Measurements from ENCODE around the gene THAP7.
"Not testable (repeated sequence)": the region's sequence is repeated elsewhere in the genome, so short reads cannot be mapped to it uniquely, and the experiment has no call there.

Gene THAP7

GRCh38 chr22:20972933-20973577 lies 28.9 kb downstream of the THAP7 start:
- no peak for DNase-seq (ENCODE audit: low read depth)
- H3K4me3 ChIP-seq (ENCODE audit: low read length), result no peak overlapping the region
- no peak for TF ChIP-seq CTCF (conservative IDR thresholded peaks at IDR 0.05; ENCODE audit: low read depth, low read length)

DNA sequence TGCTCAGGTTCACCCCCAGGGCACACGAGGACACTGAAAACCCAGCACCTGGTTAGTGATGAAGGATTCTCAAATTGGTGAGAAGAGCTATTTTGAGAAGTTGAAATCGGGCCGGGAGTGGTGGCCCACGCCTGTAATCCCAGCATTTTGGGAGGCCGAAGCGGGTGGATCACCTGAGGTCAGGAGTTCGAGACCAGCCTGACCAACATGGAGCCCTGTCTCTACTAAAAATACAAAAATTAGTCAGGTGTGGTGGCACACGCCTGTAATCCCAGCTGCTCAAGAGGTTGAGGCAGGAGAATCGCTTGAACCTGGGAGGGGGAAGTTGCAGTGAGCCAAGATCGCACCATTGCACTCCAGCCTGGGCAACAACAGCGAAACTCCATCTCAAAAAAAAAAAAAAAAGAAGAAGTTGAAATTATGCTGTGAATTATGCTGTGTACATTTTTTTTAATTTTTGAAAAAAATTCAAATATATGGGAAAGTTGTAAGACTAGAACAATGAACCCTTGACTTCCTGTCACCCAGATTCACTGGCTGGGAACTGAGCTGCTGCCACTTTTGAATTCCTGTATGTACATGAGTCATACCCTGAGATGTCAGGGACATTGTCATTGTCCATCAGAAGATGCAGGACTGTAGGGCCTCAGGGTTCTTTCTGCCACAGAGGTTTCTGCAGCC lies 29.8 kb downstream of the THAP7 start:
- DNase-seq (ENCODE audit: low read depth); H3K4me3 ChIP-seq (ENCODE audit: low read length): not testable (repeated sequence)

- no peak for TF ChIP-seq CTCF (conservative IDR thresholded peaks at IDR 0.05; ENCODE audit: low read depth, low read length)
- DNase-seq (ENCODE audit: low read depth), result no peak
- no peak overlapping the region for H3K4me3 ChIP-seq (ENCODE audit: low read length)
Measured at GRCh38 chr22:20970939-20971657, 30.8 kb downstream of the THAP7 start.

GRCh38 chr22:20968281-20968977 lies 33.5 kb downstream of the THAP7 start:
- no peak for TF ChIP-seq CTCF (conservative IDR thresholded peaks at IDR 0.05; ENCODE audit: low read depth, low read length)
- DNase-seq (ENCODE audit: low read depth), result no peak
- H3K4me3 ChIP-seq (ENCODE audit: low read length), result no peak overlapping the region

- DNase-seq (ENCODE audit: low read depth), result no peak
- H3K4me3 ChIP-seq (ENCODE audit: low read length), result no peak overlapping the region
- TF ChIP-seq CTCF (conservative IDR thresholded peaks at IDR 0.05; ENCODE audit: low read depth, low read length), result no peak
Measured at GRCh38 chr22:20967697-20968211, 34.2 kb downstream of the THAP7 start.

- no peak within 1 kb of the TSS for H3K4me3 ChIP-seq (ENCODE audit: low read length)
- TF ChIP-seq CTCF (conservative IDR thresholded peaks at IDR 0.05; ENCODE audit: low read depth, low read length), result no peak
- DNase-seq (ENCODE audit: low read depth), result no peak
Measured at GRCh38 chr22:20966883-20967696, 34.8 kb downstream of the THAP7 start, which contains the start of gene AIFM3. Gene AIFM3, plus strand, starts transcription at chr22:20967255. Its CDS starts 690 bp downstream, at chr22:20967945.
